A172 (cell line): ENCODE results near the gene PMAIP1. TPM values are rescaled to one million over a fixed set of nuclear protein-coding genes. Genes with fewer than 3 reads are reported as not detected.

Experiments used
- DNase-seq: peaks from one replicate; pipeline ENCODE4 v3.0.0-alpha.2; 2015; ENCODE audit warnings: low spot score
- total RNA-seq: library from RNA; depleted of rRNA; stranded (reverse); fragments of >200 nt; shearing (Covaris generic); gene quantifications from 2 replicates; pipeline ENCODE4 v1.2.3, GENCODE V29; 2014

Gene PMAIP1
- total RNA-seq, 1 experiment from 2014 or later = 23.2 TPM

GRCh38 chr18:59912007-59912550 lies 12.3 kb downstream of the PMAIP1 start:
- no peak for DNase-seq

GRCh38 chr18:59915606-59916005 lies 15.8 kb downstream of the PMAIP1 start:
- DNase-seq = no peak

GRCh38 chr18:59916746-59917145 lies 16.9 kb downstream of the PMAIP1 start:
- DNase-seq = no peak

- DNase-seq = no peak
These were observed 17.6 kb downstream of the PMAIP1 start for GRCh38 chr18:59917422-59917821.

GRCh38 chr18:59918320-59918755 lies 18.5 kb downstream of the PMAIP1 start:
- peak; percentile 78 for DNase-seq

- no peak for DNase-seq
These were observed 19.2 kb downstream of the PMAIP1 start for GRCh38 chr18:59918997-59919396.

- no peak for DNase-seq
These were observed 21.6 kb downstream of the PMAIP1 start for GRCh38 chr18:59921384-59921891.

GRCh38 chr18:59923539-59924196 lies 23.9 kb downstream of the PMAIP1 start:
- no peak for DNase-seq

GRCh38 chr18:59926131-59926530 lies 26.3 kb downstream of the PMAIP1 start:
- no peak for DNase-seq

- no peak for DNase-seq
These were observed 27.5 kb downstream of the PMAIP1 start for GRCh38 chr18:59927246-59927825.

GRCh38 chr18:59928201-59928600 lies 28.4 kb downstream of the PMAIP1 start:
- DNase-seq = no peak

- DNase-seq = no peak
These were observed 30.0 kb downstream of the PMAIP1 start for GRCh38 chr18:59929621-59930295.

GRCh38 chr18:59932401-59932800 lies 32.6 kb downstream of the PMAIP1 start:
- no peak for DNase-seq

- DNase-seq = no peak
These were observed 38.9 kb downstream of the PMAIP1 start for GRCh38 chr18:59938676-59939075.

GRCh38 chr18:59939127-59939526 lies 39.3 kb downstream of the PMAIP1 start:
- no peak for DNase-seq

- DNase-seq = no peak
These were observed 40.3 kb downstream of the PMAIP1 start for GRCh38 chr18:59940068-59940467.

GRCh38 chr18:59941331-59941730 lies 41.5 kb downstream of the PMAIP1 start:
- no peak for DNase-seq

- no peak for DNase-seq
These were observed 42.8 kb downstream of the PMAIP1 start for GRCh38 chr18:59942601-59943000.

- DNase-seq = no peak
These were observed 45.7 kb downstream of the PMAIP1 start for GRCh38 chr18:59945544-59945943.

- no peak for DNase-seq
These were observed 50.6 kb downstream of the PMAIP1 start for GRCh38 chr18:59950215-59950944.

GRCh38 chr18:59951591-59951990 lies 51.8 kb downstream of the PMAIP1 start:
- no peak for DNase-seq
